ENCODE results near the gene CALML5.

- no peak for TF ChIP-seq CTCF (IDR thresholded peaks at IDR 0.05)
- no peak for TF ChIP-seq EP300 (IDR thresholded peaks at IDR 0.05)
- TF ChIP-seq POLR2A (IDR thresholded peaks at IDR 0.05) = no peak
Observed at GRCh38 chr10:5545778-5546710, 46.7 kb upstream of the CALML5 start.
